ENCODE data around the gene ITGA2B. TPM values are rescaled to one million over a fixed set of nuclear protein-coding genes. Genes with fewer than 3 reads are reported as not detected.
A peak's percentile ranks its signal among the peaks of the same experiment; 100 is the strongest.

ITGA2B gene
- total RNA-seq, 1 experiment from 2014 or later: 3.1 TPM

DNA sequence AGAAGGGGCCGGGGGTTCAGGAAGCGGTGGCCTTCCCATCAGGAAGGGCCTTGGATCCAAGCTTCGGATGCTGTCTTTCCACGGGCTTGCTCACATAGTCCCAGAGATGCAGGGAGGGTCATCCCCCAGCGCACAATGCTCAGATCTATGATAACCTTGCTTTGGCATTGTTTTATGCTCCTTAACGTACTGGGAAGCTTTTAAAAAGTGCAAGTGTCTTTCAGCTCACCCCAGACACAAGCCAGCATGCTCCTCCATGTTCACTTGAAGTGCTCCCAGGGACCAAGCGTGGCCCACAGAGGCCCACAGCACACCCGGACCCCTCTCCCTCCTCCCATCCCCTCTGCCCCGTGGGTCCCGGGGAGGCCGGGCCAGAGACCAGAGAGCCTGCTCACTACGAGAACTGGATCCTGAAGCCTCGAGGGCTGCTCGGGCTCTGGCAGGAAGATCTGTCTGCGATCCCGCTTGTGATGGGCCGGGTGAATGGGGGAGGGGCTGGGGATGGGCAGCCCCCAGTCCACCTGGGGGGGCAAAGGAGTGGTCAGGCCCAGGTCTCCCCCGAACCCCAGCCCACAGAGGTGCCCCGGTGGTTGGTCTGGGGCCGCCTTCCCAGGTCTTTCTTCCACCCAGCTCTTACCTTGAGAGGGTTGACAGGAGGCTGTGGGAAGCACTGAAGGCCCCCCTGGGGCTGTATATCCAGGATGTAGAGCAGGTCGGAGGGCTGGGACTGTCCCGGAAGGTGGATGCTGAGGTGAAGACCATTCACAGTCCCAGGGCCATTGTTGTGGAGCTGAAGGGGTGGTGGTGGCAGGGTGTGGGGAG is 14.0 kb downstream of the ITGA2B start:
- no peak for DNase-seq
- Histone ChIP-seq H3K27me3 (ENCODE audit: low read length) (no peaks in the 10 kb centered on the region), H3K9ac (ENCODE audit: low read length) (no peak overlapping the region), H3K4me1 (ENCODE audit: insufficient read depth, low read length) (no peaks in the 10 kb centered on the region), H3K9me2 (replicated peaks; ENCODE audit: low read length) (no peaks in the 10 kb centered on the region), H3F3A (ENCODE audit: low read length, unreplicated experiment) (no peaks in the 10 kb centered on the region), H3K27ac (ENCODE audit: low read length) (no peak overlapping the region), H3K36me3 (ENCODE audit: low read depth, low read length) (no peaks in the 10 kb centered on the region), H3K9me3 (ENCODE audit: low read length) (no peaks in the 10 kb centered on the region), H3K4me3 (ENCODE audit: low read length) (no peak overlapping the region), H3K79me2 (ENCODE audit: low read length) (no peaks in the 10 kb centered on the region), H3K4me2 (ENCODE audit: low read length) (no peak overlapping the region), H2AFZ (ENCODE audit: low read length) (no peak overlapping the region), H4K20me1 (ENCODE audit: low read length) (no peaks in the 10 kb centered on the region)
- intact Hi-C loops (cut with micrococcal nuclease): no loop called here
- TF ChIP-seq, protein P1, sequence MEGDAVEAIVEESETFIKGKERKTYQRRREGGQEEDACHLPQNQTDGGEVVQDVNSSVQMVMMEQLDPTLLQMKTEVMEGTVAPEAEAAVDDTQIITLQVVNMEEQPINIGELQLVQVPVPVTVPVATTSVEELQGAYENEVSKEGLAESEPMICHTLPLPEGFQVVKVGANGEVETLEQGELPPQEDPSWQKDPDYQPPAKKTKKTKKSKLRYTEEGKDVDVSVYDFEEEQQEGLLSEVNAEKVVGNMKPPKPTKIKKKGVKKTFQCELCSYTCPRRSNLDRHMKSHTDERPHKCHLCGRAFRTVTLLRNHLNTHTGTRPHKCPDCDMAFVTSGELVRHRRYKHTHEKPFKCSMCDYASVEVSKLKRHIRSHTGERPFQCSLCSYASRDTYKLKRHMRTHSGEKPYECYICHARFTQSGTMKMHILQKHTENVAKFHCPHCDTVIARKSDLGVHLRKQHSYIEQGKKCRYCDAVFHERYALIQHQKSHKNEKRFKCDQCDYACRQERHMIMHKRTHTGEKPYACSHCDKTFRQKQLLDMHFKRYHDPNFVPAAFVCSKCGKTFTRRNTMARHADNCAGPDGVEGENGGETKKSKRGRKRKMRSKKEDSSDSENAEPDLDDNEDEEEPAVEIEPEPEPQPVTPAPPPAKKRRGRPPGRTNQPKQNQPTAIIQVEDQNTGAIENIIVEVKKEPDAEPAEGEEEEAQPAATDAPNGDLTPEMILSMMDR (conservative IDR thresholded peaks at IDR 0.05; ENCODE audit: low read depth, low read length): no peak
- TF ChIP-seq EZH2phosphoT487 (IDR thresholded peaks at IDR 0.05; ENCODE audit: borderline replicate concordance, low read length) (no peak), EZH2 (IDR thresholded peaks at IDR 0.05; ENCODE audit: low read length, unreplicated experiment) (no peak)
- ChIA-PET CTCF (interaction anchor here (0.6 to 1.1 kb wide), 2 partner anchors 12 to 18 kb away, joined by 3 to 4 read pairs; partner anchors contain the start of gene FAM171A2), POLR2A (ENCODE audit: unreplicated experiment) (no interaction called here)
- no TSS peak for BruUV-seq (replicated peaks)
- ATAC-seq: peak; percentile 17; the same call in 1 of the 2 replicates

DNA sequence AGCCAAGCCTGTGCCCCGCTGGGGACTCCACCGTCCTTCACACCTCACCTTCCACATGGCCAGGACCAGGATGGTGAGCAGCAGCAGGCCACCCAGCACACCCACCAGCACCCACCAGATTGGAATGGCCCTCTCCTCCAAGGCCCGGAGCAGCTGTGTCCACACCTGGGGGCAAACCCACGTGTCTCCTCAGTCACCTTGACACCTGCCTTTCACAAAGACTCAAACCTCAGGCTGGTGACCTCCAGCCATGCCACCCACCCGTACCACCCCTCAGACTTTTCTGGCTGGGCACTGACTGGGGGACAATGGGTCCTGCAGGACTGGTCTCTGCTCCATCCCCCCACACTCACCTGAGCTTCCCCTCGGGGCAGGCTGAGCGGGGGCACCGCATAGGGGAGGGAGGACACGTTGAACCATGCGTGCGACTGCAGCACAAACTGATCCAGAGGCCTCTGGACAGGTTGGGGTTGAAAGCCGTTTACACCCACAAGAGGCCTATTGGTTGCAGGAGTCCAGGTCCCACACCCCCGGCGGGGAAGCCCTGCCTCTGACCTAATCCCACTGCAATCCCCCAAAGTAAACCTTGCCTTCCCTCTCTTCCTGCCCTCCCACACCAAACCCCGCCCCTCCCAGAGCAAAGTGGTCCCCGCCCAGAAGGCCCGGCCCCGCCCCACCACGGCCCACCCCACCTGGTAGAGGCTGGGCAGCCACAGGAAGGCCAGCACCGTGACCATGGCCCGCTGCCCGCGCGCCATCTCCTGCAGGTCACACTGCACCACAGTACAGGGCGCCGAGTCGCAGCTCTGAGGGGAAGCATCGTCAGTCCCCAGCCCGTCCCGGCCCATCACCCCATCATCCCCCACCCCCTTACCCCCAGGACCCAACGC is 14.9 kb downstream of the ITGA2B start:
- DNase-seq: no peak
- no TSS peak for BruUV-seq (replicated peaks)

More for the DNA sequence above, 14.9 kb downstream of the ITGA2B start:
- Histone ChIP-seq H3K9ac (ENCODE audit: low read length) (no peak overlapping the region), H3F3A (ENCODE audit: low read length, unreplicated experiment) (no peaks in the 10 kb centered on the region), H3K9me3 (ENCODE audit: low read length) (no peaks in the 10 kb centered on the region), H2AFZ (ENCODE audit: low read length) (no peak overlapping the region), H3K27ac (ENCODE audit: low read length) (no peak overlapping the region), H3K79me2 (ENCODE audit: low read length) (no peaks in the 10 kb centered on the region), H3K27me3 (ENCODE audit: low read length) (no peaks in the 10 kb centered on the region), H3K36me3 (ENCODE audit: low read depth, low read length) (no peaks in the 10 kb centered on the region), H4K20me1 (ENCODE audit: low read length) (no peaks in the 10 kb centered on the region), H3K4me3 (ENCODE audit: low read length) (no peak overlapping the region), H3K4me2 (ENCODE audit: low read length) (no peak overlapping the region), H3K9me2 (replicated peaks; ENCODE audit: low read length) (no peaks in the 10 kb centered on the region), H3K4me1 (ENCODE audit: insufficient read depth, low read length) (no peaks in the 10 kb centered on the region)
- intact Hi-C loops (cut with micrococcal nuclease): no loop called here
- no peak for ATAC-seq
- ChIA-PET CTCF (interaction anchor here (0.6 kb wide), 1 partner anchor 17 kb away, joined by 3 read pairs; no protein-coding TSS in a partner anchor), POLR2A (ENCODE audit: unreplicated experiment) (no interaction called here)
- TF ChIP-seq, protein P1 (conservative IDR thresholded peaks at IDR 0.05; ENCODE audit: low read depth, low read length): no peak
- no peak for TF ChIP-seq EZH2 (IDR thresholded peaks at IDR 0.05; ENCODE audit: low read length, unreplicated experiment)
- no peak for TF ChIP-seq EZH2phosphoT487 (IDR thresholded peaks at IDR 0.05; ENCODE audit: borderline replicate concordance, low read length)

All from PC-3 (cell line).